GM23338 (cell line): ENCODE results near the gene GPRC5C. TPM values are rescaled to one million over a fixed set of nuclear protein-coding genes. Genes with fewer than 3 reads are reported as not detected.

ENCODE experiments used
- ATAC-seq: fragments of 200-7000 bp; cut with Tn5 transposase; 3 replicates; pipeline ENCODE4 v1.9.1; 2020
- DNase-seq: peaks from one replicate; pipeline ENCODE4 v3.0.0-alpha.2; 2015; ENCODE audit warnings: low spot score
- H2AFZ ChIP-seq: fragments of 200-600 bp; sonication (generic); 2 replicates; pipeline ENCODE4 v1.8.0; 2016; ENCODE audit warnings: antibody characterized with exemption, mild to moderate bottlenecking, moderate library complexity
- H3F3A ChIP-seq: fragments of 200-600 bp; sonication (generic); replicated peaks from 2 replicates; pipeline ENCODE4 v1.8.0; 2017; ENCODE audit warnings: antibody characterized with exemption, mixed run types, low read depth
- H3K27ac ChIP-seq: fragments of 200-600 bp; sonication (generic); 2 replicates; pipeline ENCODE4 v1.6.1; 2016; ENCODE audit warnings: low read depth
- H3K27me3 ChIP-seq: fragments of 200-600 bp; sonication (generic); 2 replicates; pipeline ENCODE4 v1.8.0; 2016; ENCODE audit warnings: mild to moderate bottlenecking, mixed run types, moderate library complexity; ENCODE audit not compliant: insufficient read depth
- H3K36me3 ChIP-seq: fragments of 200-600 bp; sonication (generic); 2 replicates; pipeline ENCODE4 v1.8.0; 2016; ENCODE audit warnings: mild to moderate bottlenecking; ENCODE audit not compliant: insufficient read depth
- H3K4me1 ChIP-seq: fragments of 200-600 bp; sonication (generic); 2 replicates; pipeline ENCODE4 v1.8.0; 2016; ENCODE audit warnings: mild to moderate bottlenecking, moderate library complexity; ENCODE audit not compliant: insufficient read depth
- H3K4me2 ChIP-seq: fragments of 200-600 bp; sonication (generic); 2 replicates; pipeline ENCODE4 v1.7.1; 2017; ENCODE audit warnings: mixed run types
- H3K4me3 ChIP-seq: fragments of 200-600 bp; sonication (generic); 2 replicates; pipeline ENCODE4 v1.6.1; 2016; ENCODE audit warnings: mixed run types
- H3K79me2 ChIP-seq: fragments of 200-600 bp; sonication (generic); replicated peaks from 2 replicates; pipeline ENCODE4 v1.8.0; 2017; ENCODE audit warnings: mild to moderate bottlenecking; ENCODE audit not compliant: insufficient read depth
- H3K9me2 ChIP-seq: fragments of 200-600 bp; sonication (generic); 2 replicates; pipeline ENCODE4 v1.8.0; 2017; ENCODE audit not compliant: insufficient read depth
- H4K20me1 ChIP-seq: fragments of 200-600 bp; sonication (generic); replicated peaks from 2 replicates; pipeline ENCODE4 v1.8.0; 2017; ENCODE audit warnings: mild to moderate bottlenecking; ENCODE audit not compliant: insufficient read depth
- H3K27ac Mint-ChIP-seq: 2 replicates; pipeline ENCODE4 v1.8.0; 2020; ENCODE audit warnings: inconsistent platforms, mild to moderate bottlenecking, moderate library complexity, mixed read lengths
- H3K27me3 Mint-ChIP-seq: 3 replicates; pipeline ENCODE4 v1.8.0; 2022; ENCODE audit warnings: low read depth, mild to moderate bottlenecking, moderate library complexity, mixed read lengths, inconsistent platforms; ENCODE audit not compliant: insufficient read depth, poor library complexity
- H3K36me3 Mint-ChIP-seq: 3 replicates; pipeline ENCODE4 v1.8.0; 2021; ENCODE audit warnings: low read depth, mild to moderate bottlenecking, inconsistent platforms, moderate library complexity, mixed read lengths
- H3K4me1 Mint-ChIP-seq: 3 replicates; pipeline ENCODE4 v1.8.0; 2020; ENCODE audit warnings: mild to moderate bottlenecking, inconsistent platforms, mixed read lengths
- H3K4me3 Mint-ChIP-seq: 3 replicates; pipeline ENCODE4 v1.8.0; 2021; ENCODE audit warnings: moderate library complexity, mild to moderate bottlenecking, inconsistent platforms, mixed read lengths
- H3K9me3 Mint-ChIP-seq: 3 replicates; pipeline ENCODE4 v1.8.0; 2020; ENCODE audit warnings: moderate library complexity, mild to moderate bottlenecking, inconsistent platforms, mixed read lengths
- CREB1 ChIP-seq: fragments of 250-450 bp; sonication (Bioruptor Pico); IDR thresholded peaks from 2 replicates; pipeline ENCODE4 v1.5.0; 2020; ENCODE audit warnings: low read depth, mild to moderate bottlenecking, moderate library complexity
- CTCF ChIP-seq, 2 experiments: fragments of 200-600 bp in 1 of 2; sonication (generic) in 1 of 2; conservative IDR thresholded peaks; 2 replicates each; pipeline versions ENCODE4 v1.5.1 to v1.6.1; 2016 to 2017; ENCODE audit warnings: antibody characterized with exemption in 2 of 2, low read depth in 2 of 2, mild to moderate bottlenecking in 2 of 2, moderate library complexity in 1 of 2
- EZH2 ChIP-seq: fragments of 200-600 bp; sonication (generic); IDR thresholded peaks from one replicate; pipeline ENCODE4 v1.8.0; 2017; ENCODE audit warnings: antibody characterized with exemption, mild to moderate bottlenecking, low read depth; ENCODE audit not compliant: unreplicated experiment
- EZH2phosphoT487 ChIP-seq: fragments of 200-600 bp; sonication (generic); IDR thresholded peaks from one replicate; pipeline ENCODE4 v1.8.1; 2018; ENCODE audit warnings: antibody characterized with exemption; ENCODE audit not compliant: unreplicated experiment
- POLR2AphosphoS5 ChIP-seq: IDR thresholded peaks from 2 replicates; pipeline ENCODE4 v1.6.1; 2016; ENCODE audit warnings: antibody characterized with exemption, low read depth
- REST ChIP-seq: IDR thresholded peaks from one replicate; pipeline ENCODE4 v1.6.1; 2018; ENCODE audit warnings: antibody characterized with exemption; ENCODE audit not compliant: unreplicated experiment
- ZNF114 ChIP-seq: fragments of 250-450 bp; sonication (Bioruptor Pico); IDR thresholded peaks from 2 replicates; pipeline ENCODE4 v1.5.0; 2020; ENCODE audit warnings: mild to moderate bottlenecking, moderate library complexity
- ZNF331 ChIP-seq: fragments of 250-450 bp; sonication (Bioruptor Pico); IDR thresholded peaks from 2 replicates; pipeline ENCODE4 v1.5.0; 2020; ENCODE audit warnings: low read depth, mild to moderate bottlenecking, moderate library complexity
- polyA plus RNA-seq: library from polyadenylated mRNA; unstranded; fragments of >200 nt; fragmentation: Nextera tagmentation; extraction: Ambion mirVana; gene quantifications from 2 replicates; pipeline ENCODE4 v1.2.1, GENCODE V29; 2016
- total RNA-seq: library from RNA; depleted of rRNA; stranded (reverse); fragments of >200 nt; shearing (Covaris generic); gene quantifications from 2 replicates; pipeline ENCODE4 v1.2.3, GENCODE V29; 2014
- TF ChIP-seq, protein P1 (sequence below): IDR thresholded peaks from 2 replicates; pipeline ENCODE4 v1.6.1; 2016; ENCODE audit warnings: antibody characterized with exemption

The GPRC5C gene
- total and polyA plus RNA-seq, 2 experiments from 2014 or later, result 9.0 to 22.4 TPM

- peaks cover 42% of the 10 kb centered on the region for H3K4me1 Mint-ChIP-seq
- Histone ChIP-seq H3F3A (0 out of 2 replicates have a peak, but pooled peaks cover 3% of the 10 kb centered on the region), H2AFZ (no peak overlapping the region), H3K4me1 (peaks cover 17% of the 10 kb centered on the region), H3K27me3 (no peaks in the 10 kb centered on the region), H4K20me1 (no peaks in the 10 kb centered on the region), H3K4me2 (no peak overlapping the region), H3K27ac (no peak overlapping the region), H3K79me2 (no peaks in the 10 kb centered on the region), H3K4me3 (no peak overlapping the region), H3K36me3 (no peaks in the 10 kb centered on the region), H3K9me2 (no peaks in the 10 kb centered on the region)
- H3K9me3 Mint-ChIP-seq, result peaks cover 4% of the 10 kb centered on the region; the same call in 2 of the 3 replicates
- H3K36me3 Mint-ChIP-seq, result no peaks in the 10 kb centered on the region
- no peak overlapping the region for H3K27ac Mint-ChIP-seq
- DNase-seq (no peak), ATAC-seq (no peak)
- H3K4me3 Mint-ChIP-seq, result no peak overlapping the region
- H3K27me3 Mint-ChIP-seq, result peaks cover 12% of the 10 kb centered on the region
- TF ChIP-seq ZNF114 (CRISPR knock-in tag) (no peak), EZH2phosphoT487 (no peak), CREB1 (no peak), EZH2 (no peak), POLR2AphosphoS5 (no peak), ZNF331 (CRISPR knock-in tag) (no peak), CTCF (conservative IDR thresholded peaks at IDR 0.05; ENCODE audit: low read depth in 2 of 2) (no peak), REST (no peak)
- TF ChIP-seq, protein P1, sequence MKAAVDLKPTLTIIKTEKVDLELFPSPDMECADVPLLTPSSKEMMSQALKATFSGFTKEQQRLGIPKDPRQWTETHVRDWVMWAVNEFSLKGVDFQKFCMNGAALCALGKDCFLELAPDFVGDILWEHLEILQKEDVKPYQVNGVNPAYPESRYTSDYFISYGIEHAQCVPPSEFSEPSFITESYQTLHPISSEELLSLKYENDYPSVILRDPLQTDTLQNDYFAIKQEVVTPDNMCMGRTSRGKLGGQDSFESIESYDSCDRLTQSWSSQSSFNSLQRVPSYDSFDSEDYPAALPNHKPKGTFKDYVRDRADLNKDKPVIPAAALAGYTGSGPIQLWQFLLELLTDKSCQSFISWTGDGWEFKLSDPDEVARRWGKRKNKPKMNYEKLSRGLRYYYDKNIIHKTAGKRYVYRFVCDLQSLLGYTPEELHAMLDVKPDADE, result no peak
Measured at GRCh38 chr17:74390680-74391653, 40.9 kb upstream of the GPRC5C start.
